Activated naive CD8-positive, alpha-beta T cell treated with anti-CD3 and anti-CD28 coated beads, Interleukin-2, amount 10 ng/mL, durations not matched to agents 7 days and 5 days (primary cell): Measurements from ENCODE around the gene RYR3. TPM values are rescaled to one million over a fixed set of nuclear protein-coding genes. Genes with fewer than 3 reads are reported as not detected.

Experiments used
- ATAC-seq: fragments of 150-1000 bp; cut with Tn5 transposase; one replicate; pipeline ENCODE4 v1.10.0; 2021; ENCODE audit warnings: low read depth, moderate library complexity
- POLR2A ChIA-PET: fragments of 350-600 bp; sonication (Branson Sonifier 250); formaldehyde crosslinking; loops from one replicate; lab custom pipeline; 2021; ENCODE audit warnings: antibody characterized with exemption; lab: Charles Lee
- DNase-seq: peaks from one replicate; pipeline ENCODE4 v3.0.0; 2021
- H3K27ac Mint-ChIP-seq: one replicate; pipeline ENCODE4 v1.8.0; 2022; ENCODE audit warnings: mild to moderate bottlenecking, mixed read lengths
- H3K27me3 Mint-ChIP-seq: one replicate; pipeline ENCODE4 v1.8.0; 2022; ENCODE audit warnings: mild to moderate bottlenecking, moderate library complexity, mixed read lengths
- H3K36me3 Mint-ChIP-seq: one replicate; pipeline ENCODE4 v1.8.0; 2021; ENCODE audit warnings: mild to moderate bottlenecking, mixed read lengths
- H3K4me1 Mint-ChIP-seq: one replicate; pipeline ENCODE4 v1.8.0; 2021; ENCODE audit warnings: mixed read lengths
- H3K4me3 Mint-ChIP-seq: one replicate; pipeline ENCODE4 v1.8.0; 2022; ENCODE audit warnings: mild to moderate bottlenecking, moderate library complexity, mixed read lengths
- H3K9me3 Mint-ChIP-seq: one replicate; pipeline ENCODE4 v1.8.0; 2021; ENCODE audit warnings: mixed read lengths
- total RNA-seq, 2 experiments: library from RNA; stranded (reverse); gene quantifications; one replicate each; pipeline ENCODE4 v1.2.3, GENCODE V29; 2021

RYR3 gene
- total RNA-seq, 2 experiments from 2014 or later: not detected

DNA sequence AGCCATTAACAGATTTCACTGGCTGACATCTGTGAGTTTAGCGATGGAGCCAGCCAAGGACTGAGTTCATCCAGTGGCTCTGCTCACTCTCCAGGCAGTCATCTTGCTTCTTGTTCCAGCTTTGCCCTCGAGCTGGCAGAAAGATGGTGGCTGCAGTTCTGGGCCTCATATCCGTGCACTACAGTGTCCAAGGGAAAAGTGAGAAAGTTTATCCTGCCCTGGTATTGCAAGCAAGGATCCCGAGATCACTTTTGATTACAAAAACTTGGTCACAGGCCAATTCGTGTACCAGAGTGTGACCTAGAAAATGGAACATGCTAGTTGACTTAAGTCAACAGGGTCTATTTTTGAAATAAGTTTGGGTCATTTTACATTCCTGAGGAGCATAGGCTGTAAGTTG lies 369.6 kb downstream of the RYR3 start:
- Mint-ChIP-seq H3K4me3 (no peak overlapping the region), H3K27ac (no peak overlapping the region), H3K27me3 (no peaks in the 10 kb centered on the region), H3K36me3 (no peaks in the 10 kb centered on the region), H3K4me1 (no peaks in the 10 kb centered on the region), H3K9me3 (no peaks in the 10 kb centered on the region)
- no peak for DNase-seq
- no peak for ATAC-seq
- POLR2A ChIA-PET: no interaction called here

DNA sequence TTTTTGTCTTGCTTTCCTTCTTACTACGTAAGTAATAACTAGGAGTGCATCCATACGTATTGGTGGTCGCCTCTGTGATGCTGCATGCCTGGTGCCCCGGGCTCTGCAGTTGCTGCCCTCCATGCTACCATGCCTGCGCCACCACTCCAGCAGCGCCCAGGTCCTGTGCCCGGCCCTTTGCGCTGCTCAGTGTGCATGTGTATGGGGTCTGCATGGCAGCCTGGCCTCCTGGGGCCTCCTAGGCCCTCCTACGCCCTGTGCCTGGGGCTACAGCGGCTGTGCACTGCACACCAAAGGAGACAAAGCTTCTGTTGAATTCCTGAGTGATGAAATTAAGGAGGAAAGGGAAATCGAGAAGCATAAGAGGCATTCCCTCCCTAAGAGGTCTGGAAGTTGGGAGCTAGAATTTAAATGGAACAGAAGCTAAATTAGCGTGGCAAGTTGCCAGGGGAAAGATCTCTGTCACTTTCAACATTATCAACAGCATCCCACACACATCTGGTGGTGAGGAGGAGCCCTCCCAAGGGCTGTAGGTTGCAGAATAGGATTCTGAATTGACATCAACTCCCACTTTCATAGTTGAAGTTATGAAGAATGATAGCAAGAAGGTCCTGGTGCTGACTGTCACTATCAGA lies 382.5 kb downstream of the RYR3 start:
- no peaks in the 10 kb centered on the region for H3K27me3 Mint-ChIP-seq
- H3K4me3 Mint-ChIP-seq: no peak overlapping the region

DNA sequence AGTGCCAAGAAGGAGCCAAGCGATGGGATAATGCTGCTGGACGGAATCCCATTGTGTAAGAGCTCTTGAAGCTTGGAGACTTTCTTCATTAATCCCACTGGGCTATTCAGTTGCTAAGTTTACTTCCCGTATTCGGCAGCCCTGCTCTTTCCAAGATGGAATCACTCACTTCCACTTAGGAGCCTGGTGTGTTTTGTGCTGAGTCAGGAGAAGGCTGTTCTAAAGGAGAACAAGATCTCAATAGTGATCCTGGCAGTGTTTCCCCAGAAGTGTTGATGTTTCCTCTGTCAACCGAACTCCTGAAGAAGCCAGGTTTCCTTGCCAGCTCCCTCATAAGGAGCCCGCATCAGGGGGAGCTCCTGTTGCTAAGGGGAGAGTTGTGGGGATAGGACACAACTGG lies 387.4 kb downstream of the RYR3 start:
- H3K4me1 Mint-ChIP-seq: no peaks in the 10 kb centered on the region
- no peak for ATAC-seq
- POLR2A ChIA-PET: no interaction called here
- H3K27ac Mint-ChIP-seq: no peak overlapping the region
- H3K4me3 Mint-ChIP-seq: no peak overlapping the region
- H3K27me3 Mint-ChIP-seq: no peaks in the 10 kb centered on the region
- DNase-seq: no peak
- H3K9me3 Mint-ChIP-seq: no peaks in the 10 kb centered on the region
- no peaks in the 10 kb centered on the region for H3K36me3 Mint-ChIP-seq

More for the DNA sequence above, 382.5 kb downstream of the RYR3 start:
- ATAC-seq (no peak), DNase-seq (no peak)
- POLR2A ChIA-PET: no interaction called here
- no peaks in the 10 kb centered on the region for H3K4me1 Mint-ChIP-seq
- no peaks in the 10 kb centered on the region for H3K36me3 Mint-ChIP-seq
- H3K27ac Mint-ChIP-seq: no peak overlapping the region
- no peaks in the 10 kb centered on the region for H3K9me3 Mint-ChIP-seq

DNA sequence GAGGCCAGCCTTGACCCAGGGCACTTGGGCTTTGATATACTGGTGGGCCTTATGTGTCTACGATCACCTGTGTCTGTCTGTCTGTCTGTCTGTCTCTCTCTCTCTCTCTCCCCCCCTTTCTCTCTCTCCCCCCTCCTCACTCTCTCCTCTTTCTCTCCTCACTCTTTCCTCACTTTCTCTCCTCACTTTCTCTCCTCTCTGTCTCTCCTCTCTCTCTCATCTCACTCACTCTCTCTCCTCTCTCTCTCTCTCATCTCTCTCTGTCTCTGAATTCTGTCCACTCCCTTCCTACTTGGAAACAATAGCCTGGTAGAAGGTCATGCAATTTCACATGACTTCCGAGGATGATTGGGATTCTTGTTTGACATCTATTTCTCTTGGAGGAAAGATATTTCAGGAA lies 388.4 kb downstream of the RYR3 start:
- no peak for DNase-seq
- H3K4me3 Mint-ChIP-seq: no peak overlapping the region
- POLR2A ChIA-PET: no interaction called here
- no peaks in the 10 kb centered on the region for H3K4me1 Mint-ChIP-seq
- no peaks in the 10 kb centered on the region for H3K36me3 Mint-ChIP-seq
- H3K27me3 Mint-ChIP-seq: no peaks in the 10 kb centered on the region
- H3K9me3 Mint-ChIP-seq: no peaks in the 10 kb centered on the region
- ATAC-seq: no peak
- no peak overlapping the region for H3K27ac Mint-ChIP-seq

DNA sequence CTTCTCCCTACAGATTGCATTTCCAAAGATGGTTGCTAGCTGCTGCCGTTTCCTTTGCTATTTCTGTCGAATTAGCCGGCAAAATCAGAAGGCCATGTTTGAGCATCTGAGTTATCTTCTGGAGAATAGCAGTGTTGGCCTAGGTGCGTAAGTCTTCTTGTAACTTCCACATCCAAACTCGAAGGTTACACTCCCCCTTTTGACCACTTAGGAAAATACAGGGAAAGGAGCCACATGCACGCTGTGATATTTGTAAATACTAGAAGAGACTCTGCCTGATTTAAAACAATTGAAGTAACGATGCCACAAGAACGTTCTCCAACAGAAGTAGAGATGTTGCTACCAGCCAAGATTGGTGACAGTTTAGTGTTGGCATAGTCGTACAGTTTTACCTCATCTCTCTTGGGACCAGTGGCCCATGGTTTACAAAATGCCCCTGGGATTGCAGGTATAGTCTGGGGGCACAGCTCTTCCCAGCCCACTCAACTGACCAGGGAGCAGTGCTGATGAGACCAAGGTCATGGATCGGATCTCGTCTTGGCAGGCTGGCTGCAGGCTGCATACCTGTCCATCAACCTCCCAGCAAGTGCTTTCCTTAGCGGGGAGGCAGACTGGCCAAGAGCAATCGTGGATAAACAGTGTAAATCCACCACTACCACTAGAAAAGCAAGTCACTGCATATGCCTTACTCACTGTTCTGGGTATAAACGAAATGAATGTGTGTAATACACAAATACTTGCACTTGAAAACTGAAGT lies 389.1 kb downstream of the RYR3 start:
- H3K4me1 Mint-ChIP-seq: no peaks in the 10 kb centered on the region
- DNase-seq (no peak), ATAC-seq (no peak)
- no peak overlapping the region for H3K4me3 Mint-ChIP-seq
- POLR2A ChIA-PET: no interaction called here
- no peak overlapping the region for H3K27ac Mint-ChIP-seq
- H3K36me3 Mint-ChIP-seq: no peaks in the 10 kb centered on the region
- no peaks in the 10 kb centered on the region for H3K9me3 Mint-ChIP-seq
- no peaks in the 10 kb centered on the region for H3K27me3 Mint-ChIP-seq

DNA sequence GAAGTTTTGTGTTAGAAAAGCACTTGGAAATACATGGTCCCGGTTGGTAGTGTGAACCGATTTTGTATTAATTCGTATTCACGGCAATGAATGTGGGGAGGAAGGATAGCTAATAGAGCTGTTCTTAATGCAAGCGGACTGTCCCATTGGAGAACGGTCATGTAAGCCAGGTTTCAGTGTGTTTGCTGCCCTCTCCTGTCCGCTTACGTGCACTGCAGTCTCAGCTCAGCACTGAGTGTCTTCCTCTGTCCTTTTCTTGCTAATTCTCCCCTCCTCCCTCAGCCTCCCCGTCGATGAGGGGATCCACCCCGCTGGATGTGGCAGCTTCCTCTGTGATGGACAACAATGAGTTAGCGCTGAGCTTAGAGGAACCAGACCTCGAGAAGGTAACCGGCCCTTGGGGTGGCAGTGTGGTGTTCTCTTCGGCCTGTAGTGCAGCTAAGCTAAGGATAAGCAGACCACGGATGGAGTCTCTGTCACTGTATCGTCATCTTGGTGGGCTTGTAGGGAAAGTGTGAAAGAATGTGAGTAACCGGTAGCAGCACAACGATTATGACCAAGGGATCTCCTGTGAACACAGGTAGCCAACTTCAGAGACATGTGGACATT lies 390.0 kb downstream of the RYR3 start:
- no peak for ATAC-seq
- POLR2A ChIA-PET: no interaction called here
- DNase-seq: peak; percentile 60
- Mint-ChIP-seq H3K36me3 (no peaks in the 10 kb centered on the region), H3K27me3 (no peaks in the 10 kb centered on the region), H3K9me3 (no peaks in the 10 kb centered on the region), H3K4me1 (no peaks in the 10 kb centered on the region), H3K4me3 (no peak overlapping the region), H3K27ac (no peak overlapping the region)

DNA sequence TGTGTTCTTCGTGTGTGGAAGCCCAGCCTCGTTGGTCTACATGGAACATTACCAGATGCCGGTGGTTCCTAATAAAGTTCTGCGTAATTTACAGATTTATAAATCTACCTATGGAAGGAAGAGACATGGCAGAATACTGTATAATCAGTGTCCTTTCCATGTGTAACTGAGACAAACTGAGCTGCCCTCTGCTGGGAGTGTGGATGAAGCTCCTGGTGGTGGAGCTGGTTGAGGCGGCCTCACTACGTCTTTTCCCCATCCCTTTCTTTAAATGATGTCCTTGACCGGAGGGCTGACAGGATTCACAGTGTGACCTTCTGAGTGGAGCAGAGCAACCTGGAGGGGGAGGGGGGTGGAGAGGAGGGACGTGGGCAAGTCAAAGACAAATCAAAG lies 390.5 kb downstream of the RYR3 start:
- Mint-ChIP-seq H3K4me1 (no peaks in the 10 kb centered on the region), H3K27ac (no peak overlapping the region)

DNA sequence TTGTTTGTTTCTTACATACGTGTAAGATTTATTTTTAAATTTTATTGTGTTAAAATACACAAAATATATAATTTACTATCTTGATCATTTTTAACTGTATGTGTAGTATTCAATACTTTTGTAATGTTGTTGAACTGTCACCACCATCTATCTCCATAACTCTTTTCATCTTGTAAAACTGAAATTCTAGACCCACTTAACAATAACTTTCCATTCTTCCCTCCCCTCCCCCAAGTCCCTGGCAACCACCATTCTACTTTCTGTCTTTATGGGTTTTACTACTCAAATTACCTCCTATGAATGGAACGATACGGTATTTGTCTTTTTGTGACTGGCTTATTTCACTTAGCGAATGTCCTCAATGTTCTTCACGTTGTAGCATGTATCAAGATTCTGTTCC lies 395.4 kb downstream of the RYR3 start:
- no peak overlapping the region for H3K4me3 Mint-ChIP-seq
- no peaks in the 10 kb centered on the region for H3K36me3 Mint-ChIP-seq
- peaks cover 2% of the 10 kb centered on the region for H3K9me3 Mint-ChIP-seq
- H3K27me3 Mint-ChIP-seq: no peaks in the 10 kb centered on the region
- POLR2A ChIA-PET: no interaction called here
- H3K27ac Mint-ChIP-seq: no peak overlapping the region
- H3K4me1 Mint-ChIP-seq: no peaks in the 10 kb centered on the region
- ATAC-seq (no peak), DNase-seq (no peak)

More for the DNA sequence above, 390.5 kb downstream of the RYR3 start:
- Mint-ChIP-seq H3K27me3 (no peaks in the 10 kb centered on the region), H3K9me3 (no peaks in the 10 kb centered on the region), H3K36me3 (no peaks in the 10 kb centered on the region), H3K4me3 (no peak overlapping the region)
- no peak for DNase-seq
- ATAC-seq: no peak
- POLR2A ChIA-PET: no interaction called here

DNA sequence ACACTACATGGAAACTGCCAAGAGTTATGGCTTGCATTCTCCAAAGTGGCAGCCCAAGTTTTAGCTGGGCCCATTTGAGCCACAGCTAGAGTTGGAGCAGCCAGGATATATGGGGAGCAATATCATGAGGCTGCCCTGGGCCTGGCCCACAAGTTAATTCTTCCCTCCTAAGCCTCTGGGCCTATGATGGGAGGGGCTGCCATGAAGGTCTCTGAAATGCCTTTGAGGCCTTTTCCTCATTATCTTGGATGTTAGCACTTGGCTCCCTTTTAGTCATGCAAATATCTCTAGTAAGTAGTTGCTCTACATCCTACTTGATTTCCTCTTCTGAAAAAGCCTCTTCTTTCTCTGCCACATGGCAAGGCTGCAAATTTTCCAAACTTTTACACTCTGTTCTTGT lies 400.0 kb downstream of the RYR3 start:
- H3K27ac Mint-ChIP-seq: no peak overlapping the region
- H3K4me1 Mint-ChIP-seq: no peaks in the 10 kb centered on the region
- H3K9me3 Mint-ChIP-seq: peaks cover 7% of the 10 kb centered on the region
- peaks cover 4% of the 10 kb centered on the region for H3K27me3 Mint-ChIP-seq
- DNase-seq: no peak
- H3K36me3 Mint-ChIP-seq: no peaks in the 10 kb centered on the region
- no peak overlapping the region for H3K4me3 Mint-ChIP-seq
- no peak for ATAC-seq
- POLR2A ChIA-PET: no interaction called here

DNA sequence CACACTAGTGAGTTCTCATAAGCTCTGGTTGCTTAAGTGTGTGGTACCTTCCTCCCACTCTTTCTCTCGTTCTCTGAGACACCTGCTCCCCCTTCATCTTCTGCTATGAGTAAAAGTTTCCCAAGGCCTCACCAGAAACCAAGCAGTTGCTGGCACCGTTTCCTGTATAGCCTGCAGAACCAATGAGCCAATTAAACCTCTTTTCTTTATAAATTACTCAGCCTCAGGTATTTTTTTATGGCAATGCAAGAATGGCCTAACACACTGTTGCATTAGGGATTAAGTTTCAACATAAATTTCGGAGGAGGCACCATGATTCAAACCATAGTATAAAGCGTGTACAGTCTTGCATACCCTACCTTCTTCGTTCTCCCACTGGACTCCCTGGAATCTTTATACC lies 405.3 kb downstream of the RYR3 start:
- Mint-ChIP-seq H3K36me3 (no peaks in the 10 kb centered on the region), H3K27ac (no peak overlapping the region), H3K4me1 (no peaks in the 10 kb centered on the region), H3K27me3 (peaks cover 5% of the 10 kb centered on the region), H3K9me3 (peaks cover 5% of the 10 kb centered on the region), H3K4me3 (no peak overlapping the region)
- DNase-seq (no peak), ATAC-seq (no peak)
- POLR2A ChIA-PET: no interaction called here

DNA sequence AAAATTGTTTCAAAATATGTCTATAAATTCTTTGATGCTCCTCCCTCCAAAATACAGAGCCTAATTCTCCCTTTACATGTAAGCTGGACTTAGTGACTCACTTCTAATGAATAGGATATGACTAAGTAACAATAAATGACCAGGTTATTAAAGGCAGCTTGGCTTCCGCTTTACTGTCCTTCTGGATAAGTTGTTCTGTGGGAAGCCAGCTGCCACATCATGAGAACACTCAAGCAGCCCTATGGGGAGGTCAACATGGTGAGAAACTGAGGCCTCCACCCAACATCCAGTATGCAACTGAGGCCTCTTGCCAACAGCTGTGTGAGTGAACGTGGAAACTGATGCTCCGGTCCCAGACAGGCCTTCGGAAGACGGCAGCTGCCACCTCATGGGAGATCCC lies 410.2 kb downstream of the RYR3 start:
- Mint-ChIP-seq H3K36me3 (no peaks in the 10 kb centered on the region), H3K4me1 (no peaks in the 10 kb centered on the region), H3K27me3 (peaks cover 3% of the 10 kb centered on the region), H3K27ac (no peak overlapping the region), H3K9me3 (no peaks in the 10 kb centered on the region), H3K4me3 (no peak overlapping the region)
- ATAC-seq (no peak), DNase-seq (no peak)
- POLR2A ChIA-PET: no interaction called here

DNA sequence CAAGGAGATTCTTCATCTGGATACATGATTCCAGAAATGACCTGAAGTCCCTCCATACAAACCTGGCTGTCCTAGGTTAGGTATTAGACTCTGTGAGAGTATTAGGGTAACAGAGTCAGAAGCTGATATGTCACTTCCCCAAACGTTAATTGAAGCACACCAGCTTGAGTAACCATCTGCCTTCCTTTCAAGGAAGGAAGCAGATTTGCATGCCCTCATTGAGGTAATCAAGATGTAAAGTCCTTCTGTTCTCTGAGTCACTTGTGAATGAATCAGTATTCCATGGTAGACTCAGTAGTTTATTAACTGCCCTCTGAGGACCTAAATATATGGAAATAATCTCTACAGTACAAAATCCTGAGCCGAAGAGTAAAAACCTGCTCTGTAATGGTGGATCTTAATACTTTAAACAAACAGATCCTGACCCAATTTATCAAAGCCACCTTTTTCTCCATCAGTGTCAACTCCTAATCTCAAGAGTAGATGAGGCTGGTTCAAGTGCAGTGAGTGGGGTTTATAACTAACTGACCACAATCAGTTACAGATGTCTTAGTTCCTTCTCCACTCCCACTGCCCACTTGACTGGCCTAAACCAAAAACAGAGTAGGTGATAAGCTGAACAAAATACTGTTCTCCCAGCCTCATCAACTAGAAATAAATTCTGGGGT lies 411.4 kb downstream of the RYR3 start:
- Mint-ChIP-seq H3K4me3 (no peak overlapping the region), H3K4me1 (no peaks in the 10 kb centered on the region), H3K27ac (no peak overlapping the region), H3K9me3 (no peaks in the 10 kb centered on the region), H3K27me3 (peaks cover 3% of the 10 kb centered on the region), H3K36me3 (no peaks in the 10 kb centered on the region)
- no peak for DNase-seq
- POLR2A ChIA-PET: no interaction called here
- ATAC-seq: no peak

DNA sequence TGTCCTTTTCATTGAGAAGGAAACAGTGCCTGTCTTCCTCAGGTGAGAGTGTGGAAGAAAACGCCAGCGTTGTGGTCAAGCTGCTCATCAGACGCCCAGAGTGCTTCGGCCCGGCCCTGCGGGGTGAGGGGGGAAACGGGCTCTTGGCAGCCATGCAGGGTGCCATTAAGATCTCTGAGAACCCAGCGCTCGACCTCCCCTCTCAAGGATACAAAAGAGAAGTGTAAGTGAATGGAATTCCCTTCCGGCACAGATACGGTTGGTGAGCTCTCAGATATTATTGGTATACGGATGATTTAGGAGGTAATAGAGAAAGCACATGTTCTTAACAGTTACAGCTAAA lies 411.9 kb downstream of the RYR3 start:
- ATAC-seq: no peak
- H3K36me3 Mint-ChIP-seq: no peaks in the 10 kb centered on the region
- H3K4me1 Mint-ChIP-seq: no peaks in the 10 kb centered on the region
- no peaks in the 10 kb centered on the region for H3K9me3 Mint-ChIP-seq
- DNase-seq: no peak
- no peak overlapping the region for H3K27ac Mint-ChIP-seq
- H3K4me3 Mint-ChIP-seq: no peak overlapping the region
- POLR2A ChIA-PET: no interaction called here
- H3K27me3 Mint-ChIP-seq: peaks cover 3% of the 10 kb centered on the region
